Adrenal gland (tissue), 5 donors: ENCODE measurements around the gene PXT1.

Experiments
- CTCF ChIP-seq, 6 experiments: fragments of 450-650 bp in 4 of 6; fragments of 200-600 bp in 2 of 6; sonication (generic) in 1 of 6; IDR thresholded peaks; 1 replicate in 5 of 6; 2 replicates in 1 of 6; pipeline versions ENCODE4 v1.5.1 to v1.8.0; 2016 to 2021; ENCODE audit warnings: antibody characterized with exemption in 6 of 6, mild to moderate bottlenecking in 2 of 6, moderate library complexity in 1 of 6
- POLR2A ChIP-seq, 2 donors: fragments of 450-650 bp; IDR thresholded peaks; one replicate each; pipeline ENCODE4 v1.6.1; 2017; ENCODE audit warnings: antibody characterized with exemption in 2 of 2, mild to moderate bottlenecking in 2 of 2, moderate library complexity in 1 of 2
- donor health status: DM: no; HTN: no; CAD: no.

- TF ChIP-seq CTCF (IDR thresholded peaks at IDR 0.05), result no peak
- no peak for TF ChIP-seq POLR2A (IDR thresholded peaks at IDR 0.05)
Measured at GRCh38 chr6:36464233-36464632, 21.6 kb upstream of the PXT1 start.
